Measurements from ENCODE around the gene ZFHX2.

DNA sequence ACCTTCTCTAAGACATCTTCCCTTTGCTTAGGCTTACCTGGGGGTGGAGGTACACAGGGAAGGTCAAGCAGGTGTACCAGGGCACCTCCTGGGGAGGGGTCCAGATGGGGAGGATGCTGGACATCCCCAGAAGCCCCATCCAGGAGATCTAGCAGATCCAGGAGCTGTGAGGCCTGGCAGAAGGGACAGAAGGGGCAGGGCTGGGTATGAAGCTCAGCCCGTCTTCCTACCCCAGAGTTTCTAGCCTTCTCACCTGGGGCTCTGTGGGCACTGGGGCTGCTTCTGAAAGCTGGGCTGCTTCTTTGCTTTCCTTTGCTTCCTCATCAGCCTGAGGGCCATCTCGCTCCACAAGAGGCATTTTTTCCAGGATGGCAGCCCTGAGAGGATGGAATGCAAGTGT, 9.7 kb upstream of the ZFHX2 start:
- TF ChIP-seq, protein P1, sequence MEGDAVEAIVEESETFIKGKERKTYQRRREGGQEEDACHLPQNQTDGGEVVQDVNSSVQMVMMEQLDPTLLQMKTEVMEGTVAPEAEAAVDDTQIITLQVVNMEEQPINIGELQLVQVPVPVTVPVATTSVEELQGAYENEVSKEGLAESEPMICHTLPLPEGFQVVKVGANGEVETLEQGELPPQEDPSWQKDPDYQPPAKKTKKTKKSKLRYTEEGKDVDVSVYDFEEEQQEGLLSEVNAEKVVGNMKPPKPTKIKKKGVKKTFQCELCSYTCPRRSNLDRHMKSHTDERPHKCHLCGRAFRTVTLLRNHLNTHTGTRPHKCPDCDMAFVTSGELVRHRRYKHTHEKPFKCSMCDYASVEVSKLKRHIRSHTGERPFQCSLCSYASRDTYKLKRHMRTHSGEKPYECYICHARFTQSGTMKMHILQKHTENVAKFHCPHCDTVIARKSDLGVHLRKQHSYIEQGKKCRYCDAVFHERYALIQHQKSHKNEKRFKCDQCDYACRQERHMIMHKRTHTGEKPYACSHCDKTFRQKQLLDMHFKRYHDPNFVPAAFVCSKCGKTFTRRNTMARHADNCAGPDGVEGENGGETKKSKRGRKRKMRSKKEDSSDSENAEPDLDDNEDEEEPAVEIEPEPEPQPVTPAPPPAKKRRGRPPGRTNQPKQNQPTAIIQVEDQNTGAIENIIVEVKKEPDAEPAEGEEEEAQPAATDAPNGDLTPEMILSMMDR (IDR thresholded peaks at IDR 0.05; ENCODE audit: borderline replicate concordance, extremely low read depth, low read length, poor library complexity, severe bottlenecking): no peak
- no peak for TF ChIP-seq EZH2 (IDR thresholded peaks at IDR 0.05; ENCODE audit: borderline replicate concordance, low read depth, low read length, severe bottlenecking)
